Measurements from ENCODE around the gene NAIF1.
"Not testable (repeated sequence)": the region's sequence is repeated elsewhere in the genome, so short reads cannot be mapped to it uniquely, and the experiment has no call there.

Gene NAIF1, protein sequence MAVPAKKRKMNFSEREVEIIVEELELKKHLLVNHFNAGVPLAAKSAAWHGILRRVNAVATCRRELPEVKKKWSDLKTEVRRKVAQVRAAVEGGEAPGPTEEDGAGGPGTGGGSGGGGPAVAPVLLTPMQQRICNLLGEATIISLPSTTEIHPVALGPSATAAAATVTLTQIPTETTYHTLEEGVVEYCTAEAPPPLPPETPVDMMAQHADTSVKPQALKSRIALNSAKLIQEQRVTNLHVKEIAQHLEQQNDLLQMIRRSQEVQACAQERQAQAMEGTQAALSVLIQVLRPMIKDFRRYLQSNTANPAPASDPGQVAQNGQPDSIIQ

DNA sequence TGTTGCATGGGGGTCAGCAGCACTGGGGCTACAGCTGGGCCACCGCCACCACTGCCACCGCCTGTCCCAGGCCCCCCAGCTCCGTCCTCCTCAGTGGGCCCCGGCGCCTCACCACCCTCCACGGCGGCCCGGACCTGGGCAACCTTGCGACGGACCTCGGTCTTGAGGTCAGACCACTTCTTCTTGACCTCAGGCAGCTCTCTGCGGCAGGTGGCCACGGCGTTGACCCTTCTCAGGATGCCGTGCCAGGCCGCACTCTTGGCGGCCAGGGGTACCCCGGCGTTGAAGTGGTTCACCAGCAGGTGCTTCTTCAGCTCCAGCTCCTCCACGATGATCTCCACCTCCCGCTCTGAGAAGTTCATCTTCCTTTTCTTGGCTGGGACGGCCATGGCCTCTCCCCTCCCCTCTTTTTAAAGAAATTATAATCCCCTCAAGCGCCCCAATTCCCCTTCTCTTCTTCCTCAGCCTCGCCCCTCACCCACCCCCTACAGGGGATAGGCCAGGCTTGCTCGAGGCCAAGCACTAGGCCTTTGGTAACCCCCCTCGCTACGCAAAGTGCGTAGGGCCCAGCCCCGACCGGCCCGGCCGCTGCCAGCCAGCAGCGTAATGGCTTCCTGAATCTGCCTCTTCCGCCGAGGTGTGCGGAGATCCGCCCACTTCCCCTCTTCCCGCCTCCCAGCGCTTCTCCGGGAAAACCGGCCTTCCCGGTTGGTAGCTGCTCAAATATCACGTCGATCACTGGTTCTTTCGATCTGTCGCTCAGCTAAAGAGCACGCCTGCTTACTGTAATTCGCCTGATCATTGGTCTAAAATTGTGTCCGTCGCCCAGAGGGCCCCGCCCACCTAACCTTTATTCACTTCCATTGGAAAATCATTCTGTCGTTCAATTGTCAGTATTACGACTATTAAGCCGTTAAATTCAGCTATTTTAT lies at the start of gene NAIF1:
TSS of gene NAIF1 (minus strand) at position 608 of the 932 bp plus-strand sequence. CDS start at position 389, 219 bp downstream.
- peaks cover 5% of the 10 kb centered on the region for H3K36me3 Mint-ChIP-seq (ENCODE audit: low read depth)
- peak within 1 kb of the TSS; percentile 96 for H3K4me3 Mint-ChIP-seq
- H3K27me3 Mint-ChIP-seq: no peaks in the 10 kb centered on the region
- no peaks in the 10 kb centered on the region for H3K9me3 Mint-ChIP-seq
- H3K27ac Mint-ChIP-seq: peak within 1 kb of the TSS; percentile 68
- peaks cover 69% of the 10 kb centered on the region for H3K4me1 Mint-ChIP-seq (ENCODE audit: low read depth)

GRCh38 chr9:128116104-128117083 lies 49.3 kb upstream of the NAIF1 start:
- Mint-ChIP-seq H3K4me1 (ENCODE audit: low read depth) (peaks cover 21% of the 10 kb centered on the region), H3K36me3 (ENCODE audit: low read depth) (peaks cover 18% of the 10 kb centered on the region), H3K27me3 (no peaks in the 10 kb centered on the region), H3K9me3 (no peaks in the 10 kb centered on the region), H3K4me3 (no peak overlapping the region), H3K27ac (peak overlapping the region; percentile 12)

DNA sequence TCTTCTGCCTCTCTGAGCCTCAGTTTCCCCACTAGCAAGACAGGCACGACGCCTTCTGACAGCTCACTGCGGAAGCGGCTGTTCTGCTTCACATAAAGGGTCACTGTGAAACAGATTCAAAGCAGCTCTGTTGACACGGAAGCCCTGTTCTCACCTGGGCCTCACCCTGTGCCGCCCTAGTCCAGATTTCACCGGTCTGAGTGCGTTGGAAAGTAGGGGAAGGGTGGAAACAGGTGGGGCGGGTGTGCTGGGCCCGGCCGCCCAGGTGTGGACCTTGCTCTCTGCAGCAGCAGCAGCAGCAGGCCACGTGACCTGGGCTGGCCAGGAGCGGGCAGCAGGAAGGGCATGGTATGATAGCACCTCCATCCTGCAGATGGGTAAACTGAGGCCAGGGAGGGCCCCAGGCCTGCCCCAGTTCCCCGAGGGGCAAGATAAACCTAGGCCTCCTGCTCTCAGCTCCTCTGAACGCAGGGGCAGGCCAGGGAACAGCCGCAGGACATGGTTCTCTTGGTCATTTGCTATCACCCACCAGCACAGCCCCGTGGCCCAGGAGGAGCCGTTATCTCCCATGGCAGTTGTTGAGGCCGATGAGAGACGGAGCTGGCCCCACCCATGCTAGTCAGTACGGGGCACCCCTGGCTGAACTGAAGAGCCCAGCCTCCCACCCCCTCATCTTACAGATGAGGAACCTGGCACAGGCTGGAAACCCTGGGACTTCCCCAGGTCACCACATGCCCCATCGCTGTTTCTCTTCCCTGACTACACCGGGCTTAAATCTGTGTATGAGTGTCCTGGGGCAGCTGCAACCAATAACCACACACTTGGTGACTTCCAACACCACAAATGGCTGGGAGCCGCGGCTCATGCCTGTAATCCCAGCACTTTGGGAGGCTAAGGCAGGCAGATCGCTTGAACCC lies 48.3 kb upstream of the NAIF1 start:
- Mint-ChIP-seq H3K4me1 (ENCODE audit: low read depth) (peaks cover 21% of the 10 kb centered on the region), H3K36me3 (ENCODE audit: low read depth) (peaks cover 21% of the 10 kb centered on the region), H3K4me3 (no peak overlapping the region), H3K27ac (peak overlapping the region; percentile 12), H3K27me3 (no peaks in the 10 kb centered on the region), H3K9me3 (no peaks in the 10 kb centered on the region)

- Mint-ChIP-seq H3K27ac (no peak overlapping the region), H3K36me3 (ENCODE audit: low read depth) (peaks cover 26% of the 10 kb centered on the region), H3K27me3 (no peaks in the 10 kb centered on the region), H3K4me3 (no peak overlapping the region), H3K4me1 (ENCODE audit: low read depth) (peaks cover 21% of the 10 kb centered on the region), H3K9me3 (no peaks in the 10 kb centered on the region)
Measured at GRCh38 chr9:128114326-128115186, 47.4 kb upstream of the NAIF1 start.

DNA sequence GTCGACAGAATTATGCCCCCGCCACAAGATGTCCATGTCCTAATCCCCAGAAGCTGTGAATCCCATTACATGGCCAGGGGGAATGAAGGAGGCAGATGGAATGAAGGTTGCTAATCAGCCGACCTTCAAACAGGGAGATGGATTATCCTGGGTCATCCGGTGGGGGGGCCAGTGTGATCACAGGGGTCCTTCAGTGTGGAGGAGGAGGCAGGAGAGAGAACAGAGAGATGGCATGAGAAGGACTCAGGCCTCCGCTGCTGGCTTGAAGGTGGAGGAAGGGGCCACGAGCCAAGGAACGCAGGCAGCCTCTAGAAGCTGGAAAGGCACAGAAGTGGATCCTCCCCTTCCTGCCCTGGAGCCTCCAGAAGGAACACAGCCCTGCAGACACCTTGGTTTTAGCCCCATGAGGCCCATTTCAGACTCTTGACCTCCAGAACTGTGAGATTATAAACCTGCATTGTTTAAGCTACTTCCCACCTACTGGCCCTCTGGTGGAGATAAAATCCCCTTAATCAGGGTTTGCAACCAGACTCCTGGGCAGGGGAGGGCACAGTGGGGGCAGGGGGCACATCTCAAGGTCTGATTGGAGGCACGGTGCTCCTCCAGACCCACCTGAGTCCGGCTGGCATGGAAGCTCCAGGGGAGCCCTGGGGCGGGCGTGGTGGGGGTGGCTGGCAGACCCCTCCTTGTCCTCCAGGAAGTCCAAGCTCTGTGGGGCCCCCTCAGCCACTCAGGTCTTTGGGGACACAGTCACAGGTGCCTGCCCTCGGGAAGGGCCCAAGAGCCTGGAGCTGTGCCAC lies 46.6 kb upstream of the NAIF1 start:
- Mint-ChIP-seq H3K9me3 (no peaks in the 10 kb centered on the region), H3K4me1 (ENCODE audit: low read depth) (peaks cover 21% of the 10 kb centered on the region), H3K27ac (no peak overlapping the region), H3K4me3 (no peak overlapping the region), H3K36me3 (ENCODE audit: low read depth) (peaks cover 28% of the 10 kb centered on the region), H3K27me3 (no peaks in the 10 kb centered on the region)

DNA sequence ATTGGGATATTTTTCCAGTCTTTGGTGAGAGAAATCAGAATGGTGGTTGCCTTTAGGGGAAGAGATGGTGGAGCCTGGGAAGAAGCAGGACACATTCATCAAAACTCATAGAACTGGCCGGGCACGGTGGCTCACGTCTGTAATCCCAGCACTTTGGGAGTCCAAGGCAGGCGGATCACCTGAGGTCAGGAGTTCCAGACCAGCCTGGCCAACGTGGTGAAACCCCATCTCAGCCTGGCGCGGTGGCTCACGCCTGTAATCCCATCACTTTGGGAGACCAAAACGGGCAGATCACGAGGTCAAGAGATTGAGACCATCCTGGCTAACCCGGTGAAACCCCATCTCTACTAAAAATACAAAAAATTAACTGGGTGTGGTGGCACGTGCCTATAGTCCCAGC lies 44.6 kb upstream of the NAIF1 start:
- H3K9me3 Mint-ChIP-seq, H3K27ac Mint-ChIP-seq: not testable (repeated sequence)
- peaks cover 37% of the 10 kb centered on the region for H3K36me3 Mint-ChIP-seq (ENCODE audit: low read depth)

DNA sequence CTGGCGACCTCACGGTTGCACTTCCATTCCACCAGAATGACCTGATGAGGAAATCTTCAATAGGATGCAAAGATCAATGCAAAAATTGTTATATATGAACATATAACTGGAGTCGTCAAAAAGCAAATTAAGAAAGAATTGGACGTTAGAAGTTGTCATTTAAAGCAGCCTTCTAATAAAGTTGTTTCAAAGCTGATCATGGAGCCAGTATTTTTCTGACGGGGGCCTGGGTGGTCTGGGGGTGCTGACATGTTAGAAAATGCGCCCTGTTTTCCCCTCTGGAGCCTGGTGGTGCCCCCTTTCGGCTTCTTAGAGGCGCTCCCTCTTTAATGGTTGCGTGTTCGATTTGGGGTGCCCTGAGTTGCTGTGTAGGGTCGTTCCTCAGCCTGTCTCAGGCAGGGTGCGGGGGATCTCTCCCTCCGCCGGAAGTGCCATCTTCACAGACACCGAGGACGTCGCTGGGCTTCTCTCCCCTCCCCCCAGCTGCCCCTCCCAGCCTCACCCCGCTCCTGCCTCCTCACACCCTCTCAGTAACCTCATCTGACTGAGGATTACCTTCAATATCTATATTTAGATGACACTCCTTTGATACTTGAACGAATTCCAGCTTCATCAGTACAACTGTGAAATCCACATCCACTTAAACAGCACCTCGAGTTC lies 42.1 kb upstream of the NAIF1 start:
- Mint-ChIP-seq H3K4me3 (no peak overlapping the region), H3K27ac (peak overlapping the region; percentile 76), H3K9me3 (no peaks in the 10 kb centered on the region), H3K27me3 (no peaks in the 10 kb centered on the region), H3K36me3 (ENCODE audit: low read depth) (peaks cover 40% of the 10 kb centered on the region), H3K4me1 (ENCODE audit: low read depth) (no peaks in the 10 kb centered on the region)

More for the DNA sequence above, 44.6 kb upstream of the NAIF1 start:
- not testable (repeated sequence) for H3K4me3 Mint-ChIP-seq, H3K27me3 Mint-ChIP-seq
- H3K4me1 Mint-ChIP-seq (ENCODE audit: low read depth): peaks cover 12% of the 10 kb centered on the region

GRCh38 chr9:128108269-128109049 lies 41.3 kb upstream of the NAIF1 start:
- Mint-ChIP-seq H3K27me3 (no peaks in the 10 kb centered on the region), H3K9me3 (no peaks in the 10 kb centered on the region), H3K27ac (no peak overlapping the region), H3K36me3 (ENCODE audit: low read depth) (peaks cover 44% of the 10 kb centered on the region), H3K4me3 (no peak overlapping the region), H3K4me1 (ENCODE audit: low read depth) (peaks cover 6% of the 10 kb centered on the region)

GRCh38 chr9:128107468-128108268 lies 40.5 kb upstream of the NAIF1 start:
- H3K27ac Mint-ChIP-seq: peak overlapping the region; percentile 28
- no peaks in the 10 kb centered on the region for H3K27me3 Mint-ChIP-seq
- peaks cover 14% of the 10 kb centered on the region for H3K4me1 Mint-ChIP-seq (ENCODE audit: low read depth)
- no peak overlapping the region for H3K4me3 Mint-ChIP-seq
- H3K36me3 Mint-ChIP-seq (ENCODE audit: low read depth): peaks cover 45% of the 10 kb centered on the region
- H3K9me3 Mint-ChIP-seq: no peaks in the 10 kb centered on the region

DNA sequence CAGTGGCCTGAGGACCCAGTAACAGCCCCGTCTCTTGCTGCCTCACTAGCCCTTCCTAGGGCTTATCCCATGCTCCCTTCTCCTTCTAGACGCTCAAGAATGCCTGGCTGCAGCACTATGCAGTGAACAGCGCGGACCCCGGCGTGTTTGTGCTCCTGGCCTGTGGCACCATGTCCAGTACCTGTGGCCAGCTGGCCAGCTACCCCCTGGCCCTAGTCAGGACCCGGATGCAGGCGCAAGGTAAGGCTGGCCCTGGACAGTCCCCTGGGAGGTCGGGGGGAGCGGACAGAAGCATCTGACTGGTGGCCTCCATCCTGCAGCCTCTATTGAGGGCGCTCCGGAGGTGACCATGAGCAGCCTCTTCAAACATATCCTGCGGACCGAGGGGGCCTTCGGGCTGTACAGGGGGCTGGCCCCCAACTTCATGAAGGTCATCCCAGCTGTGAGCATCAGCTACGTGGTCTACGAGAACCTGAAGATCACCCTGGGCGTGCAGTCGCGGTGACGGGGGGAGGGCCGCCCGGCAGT lies 39.9 kb upstream of the NAIF1 start:
- Mint-ChIP-seq H3K4me1 (ENCODE audit: low read depth) (peaks cover 21% of the 10 kb centered on the region), H3K4me3 (no peak overlapping the region), H3K27me3 (no peaks in the 10 kb centered on the region), H3K36me3 (ENCODE audit: low read depth) (peaks cover 52% of the 10 kb centered on the region), H3K27ac (no peak overlapping the region), H3K9me3 (no peaks in the 10 kb centered on the region)
